GM12878 (cell line): ENCODE data around the gene CLNK. TPM values are rescaled to one million over a fixed set of nuclear protein-coding genes. Genes with fewer than 3 reads are reported as not detected.

Experiments
- ATAC-seq: fragments of 200-7000 bp; cut with Tn5 transposase; 3 replicates; pipeline ENCODE4 v1.9.1; 2020; ENCODE audit warnings: mild to moderate bottlenecking, moderate library complexity
- BruUV-seq: library from RNA; stranded (reverse); fragments of 400-500 nt; replicated peaks from 2 replicates; lab custom pipeline; 2021; lab: Mats Ljungman, UMichigan
- CTCF ChIA-PET: fragments of 300-600 bp; sonication (Branson Sonifier 250); formaldehyde crosslinking; extraction: SDS; loops from one replicate; lab custom pipeline; 2021; ENCODE audit warnings: inconsistent platforms; lab: Yijun Ruan, JAX
- POLR2A ChIA-PET: fragments of 350-600 bp; formaldehyde crosslinking; extraction: SDS; loops from one replicate; lab custom pipeline; 2021; ENCODE audit warnings: inconsistent platforms; lab: Charles Lee
- RAD21 ChIA-PET: fragments of 300-600 bp; sonication (Branson Sonifier 250); formaldehyde crosslinking; loops from one replicate; lab custom pipeline; 2023; ENCODE audit warnings: antibody characterized with exemption; ENCODE audit not compliant: unreplicated experiment; lab: Charles Lee
- SMC1A ChIA-PET: fragments of 300-600 bp; sonication (Branson Sonifier 250); formaldehyde crosslinking; loops from one replicate; lab custom pipeline; 2023; ENCODE audit not compliant: unreplicated experiment, uncharacterized antibody; lab: Charles Lee
- DNase-seq: peaks from one replicate; pipeline ENCODE4 v3.0.0-alpha.2; 2011; ENCODE audit warnings: low read depth, low spot score
- FAIRE-seq: peaks from 3 replicates; lab custom pipeline; 2011; peaks lifted over from hg19 to GRCh38; lab: Jason Lieb, UNC
- H2AFZ ChIP-seq: 2 replicates; pipeline ENCODE4 v1.6.0; 2011; ENCODE audit warnings: low read depth, low read length, control low read depth; ENCODE audit not compliant: control insufficient read depth
- H3K27ac ChIP-seq: 2 replicates; pipeline ENCODE4 v1.5.1; 2011; ENCODE audit warnings: control low read depth; ENCODE audit not compliant: control insufficient read depth, insufficient read depth
- H3K27me3 ChIP-seq, 2 experiments: replicated peaks in 1 of 2; 2 replicates each; pipeline versions ENCODE4 v1.6.0 to v1.6.1; 2011; ENCODE audit warnings: low read length in 1 of 2; ENCODE audit not compliant: control insufficient read depth in 2 of 2, insufficient read depth in 2 of 2
- H3K36me3 ChIP-seq, 2 experiments: 2 replicates each; pipeline ENCODE4 v1.5.1; 2011; ENCODE audit warnings: low read length in 1 of 2; ENCODE audit not compliant: control insufficient read depth in 2 of 2, insufficient read depth in 2 of 2
- H3K4me1 ChIP-seq: 2 replicates; pipeline ENCODE4 v1.6.1; 2011; ENCODE audit warnings: mild to moderate bottlenecking, low read length, moderate library complexity, mixed read lengths; ENCODE audit not compliant: control insufficient read depth, insufficient read depth
- H3K4me2 ChIP-seq: 2 replicates; pipeline ENCODE4 v1.6.0; 2011; ENCODE audit warnings: control low read depth; ENCODE audit not compliant: control insufficient read depth, insufficient read depth
- H3K4me3 ChIP-seq: fragments of 200-600 bp; sonication (generic); 2 replicates; pipeline ENCODE4 v1.5.1; 2016
- H3K79me2 ChIP-seq: 2 replicates; pipeline ENCODE4 v1.6.0; 2011; ENCODE audit warnings: low read length; ENCODE audit not compliant: control insufficient read depth, insufficient read depth
- H3K9ac ChIP-seq: 2 replicates; pipeline ENCODE4 v1.8.0; 2011; ENCODE audit warnings: low read length, control low read depth, mixed read lengths; ENCODE audit not compliant: control insufficient read depth, insufficient read depth
- H3K9me3 ChIP-seq: replicated peaks from 3 replicates; pipeline ENCODE4 v1.5.1; 2011; ENCODE audit warnings: mild to moderate bottlenecking, low read length; ENCODE audit not compliant: control insufficient read depth, insufficient read depth
- H4K20me1 ChIP-seq: 2 replicates; pipeline ENCODE4 v1.6.0; 2011; ENCODE audit not compliant: control insufficient read depth, insufficient read depth
- ASH2L ChIP-seq: fragments of 300-600, 200-600 bp; sonication (generic); IDR thresholded peaks from 2 replicates; pipeline ENCODE4 v1.6.1; 2017; ENCODE audit warnings: low read depth, mild to moderate bottlenecking, borderline replicate concordance
- ATF3 ChIP-seq: IDR thresholded peaks from 2 replicates; pipeline ENCODE4 v1.6.1; 2011; ENCODE audit warnings: low read depth, mild to moderate bottlenecking, low read length, moderate library complexity, borderline replicate concordance; ENCODE audit errors: extremely low read depth
- CREM ChIP-seq: IDR thresholded peaks from 2 replicates; pipeline ENCODE4 v1.6.1; 2014; ENCODE audit warnings: antibody characterized with exemption, low read depth
- FOXM1 ChIP-seq: IDR thresholded peaks from 2 replicates; pipeline ENCODE4 v1.6.1; 2012; ENCODE audit warnings: low read depth, mild to moderate bottlenecking, inconsistent platforms, low read length, moderate library complexity
- HSF1 ChIP-seq: fragments of 150-350 bp; IDR thresholded peaks from 2 replicates; pipeline ENCODE4 v1.6.1; 2014; ENCODE audit warnings: mild to moderate bottlenecking, low read depth, low read length
- JUNB ChIP-seq: IDR thresholded peaks from 2 replicates; pipeline ENCODE4 v1.6.1; 2016; ENCODE audit warnings: antibody characterized with exemption, mild to moderate bottlenecking
- KDM1A ChIP-seq: fragments of 200-600 bp; sonication (generic); IDR thresholded peaks from 2 replicates; pipeline ENCODE4 v1.6.1; 2016; ENCODE audit warnings: borderline replicate concordance
- MYC ChIP-seq: IDR thresholded peaks from 2 replicates; pipeline ENCODE4 v1.6.1; 2011; ENCODE audit warnings: mild to moderate bottlenecking, low read length, moderate library complexity, inconsistent platforms; ENCODE audit not compliant: insufficient read depth, insufficient replicate concordance, insufficient read length, severe bottlenecking
- TBL1XR1 ChIP-seq: IDR thresholded peaks from 2 replicates; pipeline ENCODE4 v1.6.1; 2012; ENCODE audit warnings: low read depth, low read length, improper control_type of control experiment
- ZNF217 ChIP-seq: fragments of 450-650 bp; IDR thresholded peaks from 2 replicates; pipeline ENCODE4 v1.6.1; 2017; ENCODE audit warnings: antibody characterized with exemption, mild to moderate bottlenecking
- WGBS: methylation state at CpG from one replicate; pipeline ENCODE4 v1.1.6; 2016; ENCODE audit warnings: low lambda C conversion rate; ENCODE audit not compliant: insufficient replicate concordance, insufficient coverage; ENCODE audit errors: missing lambda C conversion rate; 5-methylcytosine and 5-hydroxymethylcytosine counted together
- in situ Hi-C: fragments of 300-500 bp; cut with MboI; formaldehyde crosslinking; loops from 9 replicates; pipeline ENCODE4 v1.14.3; 2018; ENCODE audit warnings: mixed read lengths
- intact Hi-C: fragments of 100-400 bp; cut with micrococcal nuclease; formaldehyde crosslinking; loops from one replicate; pipeline ENCODE4 v1.14.2; 2022; ENCODE audit not compliant: unreplicated experiment
- polyA plus RNA-seq, 11 experiments: library from polyadenylated mRNA; depleted of rRNA in 4 of 11; unstranded in 6 of 11; stranded (reverse) in 5 of 11; fragments of >200 nt; fragmentation: Nextera tagmentation in 4 of 11; fragmentation: Illumina TruSeq in 1 of 11; extraction: Ambion mirVana in 4 of 11; extraction: Trizol in 1 of 11; gene quantifications; 1 replicate in 1 of 11; 2 replicates in 10 of 11; pipeline versions ENCODE4 v1.2.1 to v1.2.3, GENCODE V29; 2011 to 2016; ENCODE audit warnings: inconsistent platforms in 2 of 11, missing spikeins in 2 of 11, low read depth in 1 of 11
- total RNA-seq, 4 experiments: library from RNA; depleted of rRNA in 3 of 4; stranded (reverse); fragments of >200 nt in 3 of 4; fragmentation: Illumina TruSeq in 1 of 4; extraction: Trizol in 1 of 4; gene quantifications; 2 replicates each; pipeline versions ENCODE4 v1.2.1 to v1.2.3, GENCODE V29; 2013 to 2021

CLNK gene
- total and polyA plus RNA-seq, 10 of the 15 experiments (the other 5 are each of a cell fraction or from before 2014, with no cell fraction given): 2.1 to 14.3 (median 2.7) TPM

- H4K20me1 ChIP-seq: no peaks in the 10 kb centered on the region
- no peak overlapping the region for H2AFZ ChIP-seq
- FAIRE-seq (peak; percentile 68), ATAC-seq (no peak), DNase-seq (no peak)
- intact Hi-C loops: no loop called here
- no peaks in the 10 kb centered on the region for H3K79me2 ChIP-seq
- ChIA-PET SMC1A (interaction anchor here (1.3 to 2.4 kb wide), 2 partner anchors 10 to 35 kb away, joined by 4 to 9 read pairs; no protein-coding TSS in a partner anchor), RAD21 (interaction anchor here (0.5 to 1.4 kb wide), 2 partner anchors 8 to 868 kb away, joined by 3 to 4 read pairs; no protein-coding TSS in a partner anchor), POLR2A (no interaction called here), CTCF (no interaction called here)
- H3K27ac ChIP-seq: no peak overlapping the region
- no peaks in the 10 kb centered on the region; a peak in 1 of 4 replicates for H3K36me3 ChIP-seq
- BruUV-seq: no TSS peak
- H3K9ac ChIP-seq: no peak overlapping the region
- in situ Hi-C loops: no loop called here
- WGBS: 50% methylated on average over 2 of the region's 2 CpGs
- TF ChIP-seq MYC (no peak), ASH2L (no peak), KDM1A (no peak), JUNB (peak; percentile 50; the same call in 1 of the 2 replicates)
- H3K4me1 ChIP-seq: no peaks in the 10 kb centered on the region
- H3K4me3 ChIP-seq: no peak overlapping the region
- no peak overlapping the region for H3K4me2 ChIP-seq
- peaks cover 2% of the 10 kb centered on the region; the same call in 1 of the 3 replicates for H3K9me3 ChIP-seq
- no peaks in the 10 kb centered on the region for H3K27me3 ChIP-seq
Measured at GRCh38 chr4:10648479-10648878, 36.1 kb downstream of the CLNK start.

- H3K9me3 ChIP-seq: peaks cover 6% of the 10 kb centered on the region; the same call in 1 of the 3 replicates
- intact Hi-C loops: no loop called here
- H4K20me1 ChIP-seq: no peaks in the 10 kb centered on the region
- H3K36me3 ChIP-seq: no peaks in the 10 kb centered on the region; a peak in 1 of 4 replicates
- DNase-seq: no peak
- no peak overlapping the region for H3K4me2 ChIP-seq
- H2AFZ ChIP-seq: no peak overlapping the region
- CTCF ChIA-PET: interaction anchor here (1.0 kb wide), 1 partner anchor 14 kb away, joined by 3 read pairs; no protein-coding TSS in a partner anchor
- no peak overlapping the region for H3K4me3 ChIP-seq
- BruUV-seq: no TSS peak
- no peak overlapping the region for H3K9ac ChIP-seq
- no peak for FAIRE-seq
- SMC1A ChIA-PET: interaction anchor here (1.1 to 2.4 kb wide), 4 partner anchors 11 to 36 kb away, joined by 3 to 9 read pairs (median 4); no protein-coding TSS in a partner anchor
- WGBS: 68% methylated on average over 3 of the region's 3 CpGs
- RAD21 ChIA-PET: interaction anchor here (1.4 kb wide), 1 partner anchor 9 kb away, joined by 4 read pairs; no protein-coding TSS in a partner anchor
- no peak overlapping the region for H3K27ac ChIP-seq
- no peaks in the 10 kb centered on the region for H3K79me2 ChIP-seq
- no peaks in the 10 kb centered on the region for H3K4me1 ChIP-seq
- POLR2A ChIA-PET: no interaction called here
- H3K27me3 ChIP-seq: no peaks in the 10 kb centered on the region
- ATAC-seq: no peak
- TF ChIP-seq FOXM1: no peak
- TF ChIP-seq ZNF217: no peak
- TF ChIP-seq TBL1XR1: no peak
- no peak for TF ChIP-seq CREM
- TF ChIP-seq ATF3: no peak
- no peak for TF ChIP-seq HSF1
- in situ Hi-C loops: no loop called here
Measured at GRCh38 chr4:10647846-10648245, 36.7 kb downstream of the CLNK start.
